Midbrain (tissue), 1 donor: ENCODE data around the gene CIBAR2.

Experiments used
- DNase-seq: peaks from one replicate; lab custom pipeline; 2025; lab: John Stamatoyannopoulos, UW

CIBAR2 gene

DNA sequence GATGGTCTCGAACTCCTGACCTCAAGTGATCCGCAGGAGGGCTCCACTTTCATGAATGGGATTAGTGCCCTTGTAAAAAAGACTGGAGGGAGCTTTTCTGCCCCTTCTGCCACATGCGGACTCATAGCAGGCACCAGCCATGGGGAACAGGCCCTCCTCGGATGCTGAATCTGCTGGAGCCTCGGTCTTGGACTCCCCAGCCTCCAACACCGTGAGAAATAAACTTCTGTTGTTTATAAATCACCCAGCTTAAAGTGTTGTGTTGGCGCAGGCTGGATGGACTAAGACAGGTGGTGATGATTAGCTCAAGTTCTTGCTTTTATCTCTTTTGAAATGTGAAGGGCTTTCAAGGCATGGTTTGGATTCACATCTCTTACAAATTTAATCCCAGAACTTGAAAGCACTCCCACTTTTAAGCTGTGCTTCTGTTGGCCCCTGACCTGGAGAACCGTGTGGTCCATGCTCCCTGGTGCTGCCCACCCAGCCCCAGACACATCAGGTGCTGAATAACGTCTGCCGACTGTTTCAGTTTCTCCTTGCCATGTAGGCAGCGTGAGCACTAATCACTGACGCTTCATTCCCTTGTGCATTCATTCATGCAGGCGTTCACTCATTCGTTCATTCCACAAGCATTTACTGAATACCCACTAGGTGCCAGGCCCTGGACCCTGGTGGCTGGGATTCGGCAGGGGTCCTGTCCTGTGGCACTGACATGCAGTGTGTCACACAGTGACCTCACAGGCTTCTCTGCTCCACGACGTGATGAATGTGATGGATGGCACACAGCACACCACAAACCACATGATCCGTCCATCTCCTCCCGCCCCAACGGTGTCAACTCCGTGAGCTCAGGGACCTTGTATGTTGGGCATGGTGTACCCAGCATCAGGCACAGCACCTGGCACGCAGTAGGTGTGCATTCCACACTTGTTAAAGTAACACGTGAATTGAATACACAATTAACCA lies 8.9 kb downstream of the CIBAR2 start:
- DNase-seq, result no peak

GRCh38 chr16:85101956-85102630 lies 10.2 kb downstream of the CIBAR2 start:
- DNase-seq, result no peak

DNA sequence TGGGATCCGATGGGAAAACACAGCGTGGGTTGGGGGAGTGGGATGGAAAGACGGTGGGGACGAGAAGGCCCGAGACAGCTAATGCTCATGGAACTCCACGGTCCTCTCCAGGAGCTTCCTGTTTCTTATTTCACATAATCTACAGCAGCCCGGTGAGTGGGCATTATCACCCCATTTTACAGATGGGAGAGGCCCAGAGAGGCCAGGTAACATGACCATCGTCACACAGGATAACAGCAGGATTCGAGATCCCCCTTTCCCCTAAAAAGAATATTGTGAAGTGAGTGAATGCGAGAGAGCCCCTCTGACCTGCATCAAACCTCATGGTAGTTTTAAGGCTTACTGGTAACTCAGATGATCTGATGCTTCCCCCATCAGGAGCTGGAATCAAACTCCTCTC lies 12.0 kb downstream of the CIBAR2 start:
- DNase-seq, result no peak

- DNase-seq, result no peak
Measured at GRCh38 chr16:85098565-85098964, 13.7 kb downstream of the CIBAR2 start.

DNA sequence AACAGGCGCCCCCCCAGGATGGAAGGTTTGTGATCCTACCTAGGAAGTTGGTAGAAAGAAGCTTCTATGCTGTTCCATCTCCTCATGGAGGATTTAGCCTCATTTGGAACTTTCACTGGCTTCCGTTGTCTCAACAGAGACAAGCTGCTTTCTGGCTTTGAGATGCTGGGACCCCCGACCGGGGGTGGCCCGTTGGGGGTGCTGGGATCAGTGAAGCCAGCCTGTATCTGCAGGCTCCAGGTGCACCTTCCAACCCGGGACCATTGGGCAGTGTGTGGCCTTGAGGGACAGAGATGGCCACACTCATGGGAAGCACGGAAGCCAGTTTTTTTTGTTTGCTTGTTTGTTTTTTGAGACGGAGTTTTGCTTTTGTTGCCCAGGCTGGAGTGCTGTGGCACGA lies 15.4 kb downstream of the CIBAR2 start:
- no peak for DNase-seq

- no peak for DNase-seq
Measured at GRCh38 chr16:85094812-85095211, 17.5 kb downstream of the CIBAR2 start.

GRCh38 chr16:85094176-85094805 lies 18.0 kb downstream of the CIBAR2 start:
- DNase-seq, result no peak

DNA sequence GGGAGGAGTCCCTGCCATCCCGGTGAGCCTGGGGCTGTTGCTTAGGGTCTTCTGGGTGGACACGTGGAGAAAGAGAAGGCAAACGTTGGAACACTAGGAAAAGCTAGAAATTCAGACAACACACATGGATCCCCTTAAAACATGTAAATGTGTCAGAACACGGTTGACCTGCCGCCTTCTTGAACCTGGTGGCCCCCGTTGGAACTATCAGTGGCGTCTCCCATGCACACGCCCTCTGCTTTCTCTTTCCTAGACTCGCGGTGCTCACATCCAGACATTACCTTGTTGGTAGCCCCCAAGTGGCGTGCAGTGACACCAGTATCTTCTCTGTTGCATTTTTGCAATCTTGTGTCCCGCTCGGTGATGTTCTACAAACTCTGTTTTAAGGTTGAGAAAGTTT lies 18.6 kb downstream of the CIBAR2 start:
- no peak for DNase-seq

GRCh38 chr16:85092851-85093250 lies 19.4 kb downstream of the CIBAR2 start:
- no peak for DNase-seq

- no peak for DNase-seq
Measured at GRCh38 chr16:85092309-85092708, 20.0 kb downstream of the CIBAR2 start.

GRCh38 chr16:85091522-85091910 lies 20.8 kb downstream of the CIBAR2 start:
- DNase-seq, result no peak

DNA sequence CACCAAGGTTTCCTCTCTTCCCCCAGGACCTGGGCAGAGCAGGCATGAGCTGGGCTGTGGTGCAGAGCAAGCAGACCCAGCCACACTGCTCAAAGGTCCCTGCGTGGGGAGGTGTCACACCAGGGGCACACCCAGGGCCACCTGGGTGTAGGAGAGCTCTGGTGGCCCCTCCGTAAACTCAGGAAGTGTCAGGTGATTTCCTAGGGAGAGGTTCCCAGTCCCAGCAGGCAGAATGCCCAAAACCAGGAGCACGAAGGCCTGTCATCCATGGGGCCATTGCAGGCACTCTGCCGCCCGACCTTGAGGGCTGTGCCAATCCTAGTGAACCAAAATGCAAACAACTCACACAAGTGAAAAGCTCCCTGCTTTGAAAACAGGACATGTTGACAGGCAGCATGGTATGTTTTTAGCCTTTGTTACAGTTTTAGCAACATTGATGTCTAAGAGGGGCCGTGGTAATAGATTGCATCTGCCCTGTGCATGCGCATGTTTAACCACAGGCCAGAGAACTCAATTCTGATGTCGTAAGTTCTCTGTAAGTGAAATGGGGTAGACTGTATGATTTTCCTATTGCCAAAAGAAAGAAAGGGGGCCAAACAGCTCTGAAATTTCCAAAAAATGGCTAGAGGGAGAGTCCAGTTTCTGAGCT lies 21.3 kb downstream of the CIBAR2 start:
- no peak for DNase-seq

DNA sequence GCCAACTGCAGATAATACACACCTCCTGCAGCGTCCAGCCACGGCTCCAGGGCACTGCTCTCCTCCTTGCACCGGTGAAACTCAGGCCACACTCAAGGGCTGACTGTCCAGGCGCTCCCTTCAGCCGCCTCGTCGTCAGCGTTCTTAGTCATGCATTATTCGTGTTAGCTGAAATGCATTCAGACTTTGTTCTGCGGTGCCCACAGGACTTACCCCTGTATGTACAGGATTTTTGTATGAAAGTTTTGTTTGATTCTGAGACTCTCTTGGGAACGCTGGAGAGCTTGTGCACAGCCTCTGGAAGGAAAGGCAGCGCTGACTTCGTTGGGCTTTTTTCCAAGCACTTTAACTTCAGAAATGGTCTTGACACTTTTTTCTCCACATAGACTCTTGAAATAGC lies 22.1 kb downstream of the CIBAR2 start:
- no peak for DNase-seq

GRCh38 chr16:85089525-85089924 lies 22.7 kb downstream of the CIBAR2 start:
- no peak for DNase-seq

GRCh38 chr16:85088570-85089199 lies 23.6 kb downstream of the CIBAR2 start:
- no peak for DNase-seq

DNA sequence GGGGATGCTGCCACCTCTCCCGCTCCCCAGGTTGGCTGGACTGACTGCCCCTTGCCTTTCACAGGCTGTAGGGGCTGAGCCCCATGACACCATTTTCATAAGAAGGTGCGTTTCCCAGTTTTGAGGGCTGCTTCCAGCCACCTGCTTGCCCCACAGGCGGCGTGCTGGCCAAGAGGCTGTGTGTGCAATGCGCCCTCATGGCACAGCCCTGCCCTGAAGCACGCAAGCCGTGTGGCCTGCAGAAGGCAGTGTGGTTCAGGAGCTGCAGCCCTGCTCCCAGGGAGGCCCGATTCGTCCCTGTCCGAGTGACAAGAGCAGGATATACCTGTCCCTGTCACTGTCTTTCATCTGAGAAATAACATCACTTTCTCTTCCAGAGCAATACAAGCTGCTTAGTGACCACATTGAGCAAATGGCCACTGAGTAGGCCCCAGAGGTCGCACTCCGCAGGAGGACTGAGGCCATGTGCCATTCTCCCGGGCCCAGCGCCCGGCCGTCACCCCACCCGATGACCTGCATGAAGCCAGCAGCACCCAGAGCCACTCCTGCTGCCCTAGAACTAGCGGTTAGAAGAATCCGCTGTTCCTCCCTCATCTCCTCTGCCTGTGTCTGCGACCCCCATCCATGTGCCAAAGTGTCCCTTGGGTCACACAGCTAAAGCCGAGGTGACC lies 24.2 kb downstream of the CIBAR2 start:
- DNase-seq, result no peak

GRCh38 chr16:85086347-85087291 lies 25.7 kb downstream of the CIBAR2 start:
- peak; percentile 31 for DNase-seq

DNA sequence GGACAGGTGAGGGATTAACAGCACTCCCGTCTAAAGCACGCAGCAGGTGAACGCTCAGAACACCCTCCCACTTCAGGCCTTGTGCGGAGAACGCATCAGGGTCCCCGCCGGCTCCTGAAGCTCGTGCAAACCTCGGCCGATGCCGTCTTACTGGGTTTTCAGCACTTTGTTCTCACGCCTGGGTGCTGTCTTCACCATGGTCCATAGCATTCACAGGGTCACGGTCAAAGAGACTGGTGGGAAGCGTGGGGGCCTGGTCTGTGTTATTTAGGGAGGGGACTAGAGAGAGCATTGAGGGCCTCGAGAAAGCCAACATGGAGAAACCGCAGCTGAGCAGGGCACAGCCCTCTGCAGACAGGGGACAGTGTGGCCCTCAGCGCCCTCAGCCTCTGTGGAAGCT lies 26.6 kb downstream of the CIBAR2 start:
- DNase-seq, result no peak

DNA sequence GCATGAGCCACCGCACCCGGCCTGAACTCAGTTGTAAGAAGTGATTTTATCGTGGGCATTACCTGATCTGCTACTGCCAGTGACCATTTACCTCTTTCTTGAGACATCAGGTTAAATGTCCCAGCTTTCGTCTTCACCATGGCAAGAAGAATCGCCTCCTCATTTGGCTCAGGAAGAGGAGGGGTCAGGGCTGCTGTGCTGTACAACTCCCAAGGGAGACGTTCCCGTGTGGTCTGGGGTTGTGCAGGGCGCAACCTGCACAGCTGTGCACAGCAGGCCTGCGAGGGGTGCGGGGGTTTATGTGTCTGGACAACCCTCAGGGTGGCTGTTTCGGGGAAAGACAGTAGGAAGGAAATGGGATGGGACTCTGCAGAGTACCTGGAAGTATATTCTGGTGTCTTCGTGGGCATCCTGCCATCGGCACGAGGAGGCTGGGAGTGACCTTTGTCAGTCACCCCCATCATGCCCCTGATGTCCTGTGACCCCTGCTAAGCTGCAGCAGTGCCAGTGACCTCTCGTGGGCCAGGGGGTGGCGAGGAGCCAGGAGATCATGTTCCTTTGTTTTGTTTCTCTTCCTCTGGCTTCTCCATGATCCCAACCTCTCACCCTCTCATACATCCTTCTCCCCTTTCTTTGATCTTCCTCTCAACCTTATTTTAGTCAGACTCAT lies 27.3 kb downstream of the CIBAR2 start:
- DNase-seq, result no peak
